Testis (tissue), 3 donors: ENCODE results near the gene FBXL7. TPM values are rescaled to one million over a fixed set of nuclear protein-coding genes. Genes with fewer than 3 reads are reported as not detected.

Experiments used
- DNase-seq: peaks from one replicate; pipeline ENCODE4 v3.0.0-alpha.2; 2019
- H3K27ac ChIP-seq, 2 donors: fragments of 200-600 bp; sonication (generic); one replicate each; pipeline ENCODE4 v1.5.1; 2019
- H3K27me3 ChIP-seq: fragments of 200-600 bp; sonication (generic); one replicate; pipeline ENCODE4 v1.5.1; 2019
- H3K36me3 ChIP-seq: fragments of 200-600 bp; sonication (generic); one replicate; pipeline ENCODE4 v1.5.1; 2017; ENCODE audit warnings: low read depth; ENCODE audit errors: missing control alignments
- H3K4me1 ChIP-seq: fragments of 200-600 bp; sonication (generic); one replicate; pipeline ENCODE4 v1.5.1; 2019
- H3K4me3 ChIP-seq, 2 donors: fragments of 200-600 bp; sonication (generic); one replicate each; pipeline ENCODE4 v1.5.1; 2017 to 2019
- H3K9me3 ChIP-seq: fragments of 200-600 bp; sonication (generic); one replicate; pipeline ENCODE4 v1.5.1; 2017
- POLR2A ChIP-seq: fragments of 450-650 bp; IDR thresholded peaks from one replicate; pipeline ENCODE4 v1.6.1; 2017; ENCODE audit warnings: antibody characterized with exemption, mild to moderate bottlenecking, moderate library complexity
- WGBS, 2 donors: methylation state at CpG; one replicate each; pipeline ENCODE4 v1.1.5; 2018; 5-methylcytosine and 5-hydroxymethylcytosine counted together
- intact Hi-C: fragments of 100-400 bp; cut with DNase I; formaldehyde crosslinking; loops from one replicate; pipeline ENCODE4 v1.15.1; 2023; ENCODE audit warnings: low total_unique reads
- polyA plus RNA-seq: library from polyadenylated mRNA; stranded (reverse); fragments of 350-450 nt; fragmentation: Illumina TruSeq; extraction: RNeasy Lipid Tissue Mini Kit (QIAGEN cat#74804); gene quantifications from one replicate; pipeline ENCODE4 v1.2.3, GENCODE V29; 2014; ENCODE audit warnings: low read depth, low replicate concordance; ENCODE audit not compliant: insufficient read depth
- total RNA-seq, 2 donors: library from RNA; depleted of rRNA; stranded (reverse); fragments of >200 nt; gene quantifications; one replicate each; pipeline ENCODE4 v1.2.3, GENCODE V29; 2016
- TF ChIP-seq, protein P1 (sequence below), 3 experiments: fragments of 450-650 bp in 2 of 3; fragments of 200-600 bp in 1 of 3; sonication (generic) in 1 of 3; IDR thresholded peaks; one replicate each; pipeline ENCODE4 v1.5.1; 2016 to 2019; ENCODE audit warnings: antibody characterized with exemption in 3 of 3, mild to moderate bottlenecking in 2 of 3, moderate library complexity in 1 of 3

The FBXL7 gene
- total and polyA plus RNA-seq, 3 donors from 2014 or later = 9.8 to 17.3 (median 15.2) TPM

DNA sequence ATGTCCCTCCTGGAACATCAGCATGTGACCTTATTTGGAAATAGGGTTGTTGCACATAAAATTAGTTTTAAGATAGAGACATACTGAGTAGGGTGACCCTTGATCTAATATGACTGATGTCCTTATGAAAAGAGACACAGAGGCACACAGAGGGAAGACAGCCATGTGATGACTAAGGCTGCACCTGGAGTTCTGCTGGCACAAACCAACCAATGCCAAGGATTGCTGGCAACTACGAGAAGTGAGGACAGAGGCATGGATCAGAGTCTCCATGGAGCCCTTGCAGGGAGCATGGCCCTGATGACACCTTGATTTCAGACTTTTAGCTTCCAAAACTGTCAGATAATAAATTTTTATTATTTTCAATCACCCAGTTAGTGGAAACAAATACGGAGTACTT, 101.9 kb downstream of the FBXL7 start:
- intact Hi-C loops = no loop called here
- 93 to 95% methylated on average over 2 of the region's 2 CpGs for WGBS, 2 donors
- no peak for DNase-seq
- Histone ChIP-seq H3K9me3 (no peaks in the 10 kb centered on the region), H3K27ac (no peak overlapping the region), H3K4me1 (no peaks in the 10 kb centered on the region), H3K27me3 (no peaks in the 10 kb centered on the region), H3K4me3 (no peak overlapping the region), H3K36me3 (no peaks in the 10 kb centered on the region)
- no peak for TF ChIP-seq POLR2A

DNA sequence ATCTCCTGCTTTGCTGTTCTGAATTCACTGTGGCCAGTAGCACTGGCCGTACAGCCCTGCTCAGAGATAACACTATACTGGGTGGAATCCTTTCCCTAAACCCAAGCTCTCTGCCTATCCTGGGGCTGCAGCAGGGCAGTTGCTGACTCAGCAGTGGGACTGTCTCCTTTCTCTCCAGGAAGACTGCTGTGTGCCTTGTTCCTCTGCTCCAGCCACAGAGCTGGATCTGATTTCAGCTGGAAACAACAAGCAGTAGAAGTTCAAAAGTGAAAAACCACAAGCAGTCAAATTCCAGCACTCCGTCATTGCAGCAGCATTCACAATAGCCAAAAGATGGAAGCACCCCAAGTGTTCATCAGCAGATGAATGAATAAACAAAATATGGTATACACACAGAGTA, 105.0 kb downstream of the FBXL7 start:
- no peak for DNase-seq
- intact Hi-C loops = no loop called here
- H3K4me3 ChIP-seq = no peak overlapping the region
- H3K36me3 ChIP-seq = no peaks in the 10 kb centered on the region
- H3K9me3 ChIP-seq = no peaks in the 10 kb centered on the region
- no peaks in the 10 kb centered on the region for H3K4me1 ChIP-seq
- 71 to 89% methylated on average over 2 of the region's 2 CpGs for WGBS, 2 donors
- no peak overlapping the region for H3K27ac ChIP-seq
- H3K27me3 ChIP-seq = no peaks in the 10 kb centered on the region
- TF ChIP-seq POLR2A = no peak
- TF ChIP-seq, protein P1, sequence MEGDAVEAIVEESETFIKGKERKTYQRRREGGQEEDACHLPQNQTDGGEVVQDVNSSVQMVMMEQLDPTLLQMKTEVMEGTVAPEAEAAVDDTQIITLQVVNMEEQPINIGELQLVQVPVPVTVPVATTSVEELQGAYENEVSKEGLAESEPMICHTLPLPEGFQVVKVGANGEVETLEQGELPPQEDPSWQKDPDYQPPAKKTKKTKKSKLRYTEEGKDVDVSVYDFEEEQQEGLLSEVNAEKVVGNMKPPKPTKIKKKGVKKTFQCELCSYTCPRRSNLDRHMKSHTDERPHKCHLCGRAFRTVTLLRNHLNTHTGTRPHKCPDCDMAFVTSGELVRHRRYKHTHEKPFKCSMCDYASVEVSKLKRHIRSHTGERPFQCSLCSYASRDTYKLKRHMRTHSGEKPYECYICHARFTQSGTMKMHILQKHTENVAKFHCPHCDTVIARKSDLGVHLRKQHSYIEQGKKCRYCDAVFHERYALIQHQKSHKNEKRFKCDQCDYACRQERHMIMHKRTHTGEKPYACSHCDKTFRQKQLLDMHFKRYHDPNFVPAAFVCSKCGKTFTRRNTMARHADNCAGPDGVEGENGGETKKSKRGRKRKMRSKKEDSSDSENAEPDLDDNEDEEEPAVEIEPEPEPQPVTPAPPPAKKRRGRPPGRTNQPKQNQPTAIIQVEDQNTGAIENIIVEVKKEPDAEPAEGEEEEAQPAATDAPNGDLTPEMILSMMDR (IDR thresholded peaks at IDR 0.05) = no peak

DNA sequence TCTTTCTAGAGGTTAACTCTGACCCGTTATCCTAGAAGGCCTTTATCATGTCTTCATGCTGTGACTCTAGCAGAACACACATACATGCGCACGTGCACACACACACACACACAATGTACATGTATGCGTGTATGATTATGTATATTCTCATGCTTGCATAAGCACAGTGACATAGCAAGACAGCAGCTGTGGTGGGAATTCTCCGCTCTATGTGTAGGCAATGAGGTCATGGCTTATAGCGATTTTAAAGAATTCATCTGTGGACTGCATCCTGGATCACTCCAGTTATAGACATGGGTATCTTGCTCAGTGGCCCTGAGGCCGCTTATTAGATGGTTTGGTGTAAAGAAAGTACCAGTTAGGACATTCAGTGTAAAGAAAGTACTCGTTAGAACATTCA, 106.2 kb downstream of the FBXL7 start:
- Histone ChIP-seq H3K36me3 (no peaks in the 10 kb centered on the region), H3K4me1 (no peaks in the 10 kb centered on the region), H3K4me3 (no peak overlapping the region), H3K9me3 (no peaks in the 10 kb centered on the region), H3K27me3 (no peaks in the 10 kb centered on the region), H3K27ac (peak overlapping the region in 1 of 2 donors; percentile 11)
- no peak for DNase-seq
- intact Hi-C loops = no loop called here
- WGBS, 2 donors = 81 to 85% methylated on average over 8 of the region's 8 CpGs
- no peak for TF ChIP-seq POLR2A
- TF ChIP-seq, protein P1 (IDR thresholded peaks at IDR 0.05) = no peak

DNA sequence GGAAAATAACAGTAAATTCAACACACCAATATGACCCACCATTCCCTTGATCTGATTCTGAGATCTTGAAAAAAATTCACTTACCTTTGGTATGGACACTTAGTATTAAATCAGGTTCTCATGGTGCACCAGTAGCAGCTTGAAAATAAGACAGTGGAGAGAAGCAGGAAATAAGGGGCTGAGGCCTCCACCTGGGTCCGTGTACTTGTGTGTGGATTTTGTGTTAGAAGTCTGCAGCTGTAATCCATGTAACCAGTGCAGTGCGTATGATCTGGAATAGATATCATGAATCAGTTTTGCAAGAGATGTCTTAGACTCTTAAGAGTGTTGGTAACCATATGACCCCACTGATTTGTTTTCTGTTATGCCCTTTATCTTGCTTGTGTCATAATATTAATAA, 107.1 kb downstream of the FBXL7 start:
- Histone ChIP-seq H3K27ac (peak overlapping the region in 1 of 2 donors; percentile 11), H3K9me3 (no peaks in the 10 kb centered on the region), H3K27me3 (no peaks in the 10 kb centered on the region), H3K4me3 (no peak overlapping the region), H3K36me3 (no peaks in the 10 kb centered on the region), H3K4me1 (no peaks in the 10 kb centered on the region)
- no peak for DNase-seq
- TF ChIP-seq, protein P1 (IDR thresholded peaks at IDR 0.05) = no peak
- no peak for TF ChIP-seq POLR2A
- 75 to 78% methylated on average over 2 of the region's 2 CpGs for WGBS, 2 donors
- intact Hi-C loops = no loop called here

DNA sequence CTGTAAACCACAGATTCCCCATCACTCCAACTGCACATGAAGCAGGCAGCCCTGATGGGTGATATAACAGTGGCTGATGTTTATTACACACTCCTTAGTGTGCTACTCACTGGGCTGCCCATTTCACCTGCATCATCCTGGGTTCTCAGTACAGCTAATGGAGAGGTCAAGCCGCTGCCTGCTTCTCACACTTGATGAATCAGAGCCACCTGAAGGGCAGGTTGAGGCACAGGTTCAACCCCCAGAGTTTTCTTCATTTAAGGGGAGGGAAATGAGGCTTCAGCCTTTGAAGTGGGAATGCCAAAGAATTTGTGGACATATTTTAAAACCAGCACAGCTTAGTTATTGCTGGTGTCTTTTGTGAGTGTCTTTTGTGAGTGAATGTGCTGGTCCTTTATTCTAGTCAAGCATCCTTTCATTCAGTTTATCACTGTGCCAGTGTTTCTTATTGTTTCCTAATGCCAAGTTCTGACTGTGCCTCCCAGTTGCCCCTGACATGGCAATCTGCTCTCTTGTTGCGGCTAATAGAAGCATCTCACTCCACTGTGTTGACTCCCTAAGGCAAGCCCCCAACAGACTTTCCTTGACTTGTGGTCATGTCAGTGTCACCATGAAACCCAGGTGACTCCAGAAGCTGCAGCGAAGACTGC, 109.2 kb downstream of the FBXL7 start:
- H3K27me3 ChIP-seq = no peaks in the 10 kb centered on the region
- H3K4me1 ChIP-seq = no peaks in the 10 kb centered on the region
- H3K36me3 ChIP-seq = no peaks in the 10 kb centered on the region
- TF ChIP-seq, protein P1 (IDR thresholded peaks at IDR 0.05) = no peak
- no peak for TF ChIP-seq POLR2A
- WGBS, 2 donors = 94 to 98% methylated on average over 3 of the region's 3 CpGs
- H3K27ac ChIP-seq = no peak overlapping the region
- H3K4me3 ChIP-seq = no peak overlapping the region
- H3K9me3 ChIP-seq = no peaks in the 10 kb centered on the region
- intact Hi-C loops = no loop called here
- DNase-seq = no peak
